Nephron (organoid): ENCODE results near the gene CDYL.

Experiments used
- H3K27ac Mint-ChIP-seq, 3 experiments: 2 replicates each; pipeline ENCODE4 v1.8.0; 2020; ENCODE audit warnings: mixed read lengths in 3 of 3, mild to moderate bottlenecking in 2 of 3, moderate library complexity in 1 of 3
- H3K27me3 Mint-ChIP-seq: 2 replicates; pipeline ENCODE4 v1.8.0; 2021; ENCODE audit warnings: low read depth, mild to moderate bottlenecking, moderate library complexity, mixed read lengths
- H3K36me3 Mint-ChIP-seq: 2 replicates; pipeline ENCODE4 v1.8.0; 2020; ENCODE audit warnings: low read depth, mixed read lengths
- H3K4me1 Mint-ChIP-seq: 2 replicates; pipeline ENCODE4 v1.8.0; 2020; ENCODE audit warnings: mixed read lengths
- H3K4me3 Mint-ChIP-seq, 3 experiments: 2 replicates each; pipeline ENCODE4 v1.8.0; 2020; ENCODE audit warnings: mild to moderate bottlenecking in 3 of 3, mixed read lengths in 3 of 3, moderate library complexity in 2 of 3
- H3K9me3 Mint-ChIP-seq: 2 replicates; pipeline ENCODE4 v1.8.0; 2020; ENCODE audit warnings: mixed read lengths
- CTCF ChIP-seq, 3 experiments: fragments of 200-600 bp; sonication (generic); IDR thresholded peaks; one replicate each; pipeline ENCODE4 v1.5.0; 2021; ENCODE audit warnings: antibody characterized with exemption in 3 of 3; ENCODE audit not compliant: unreplicated experiment in 3 of 3

Gene CDYL

GRCh38 chr6:4888841-4889240 is 112.6 kb downstream of the CDYL start:
- peaks cover 10% of the 10 kb centered on the region for H3K4me1 Mint-ChIP-seq
- H3K4me3 Mint-ChIP-seq, result no peak overlapping the region
- peaks cover 28% of the 10 kb centered on the region for H3K36me3 Mint-ChIP-seq
- no peak overlapping the region for H3K27ac Mint-ChIP-seq
- H3K27me3 Mint-ChIP-seq, result no peaks in the 10 kb centered on the region
- no peak for TF ChIP-seq CTCF (IDR thresholded peaks at IDR 0.05; ENCODE audit: unreplicated experiment in 3 of 3)
- H3K9me3 Mint-ChIP-seq, result peaks cover 19% of the 10 kb centered on the region

- Mint-ChIP-seq H3K4me3 (no peak overlapping the region), H3K9me3 (peaks cover 15% of the 10 kb centered on the region), H3K27me3 (no peaks in the 10 kb centered on the region), H3K27ac (peak overlapping the region in 2 of 3 experiments; percentile 8 to 36), H3K4me1 (peaks cover 10% of the 10 kb centered on the region), H3K36me3 (peaks cover 37% of the 10 kb centered on the region)
- no peak for TF ChIP-seq CTCF (IDR thresholded peaks at IDR 0.05; ENCODE audit: unreplicated experiment in 3 of 3)
Observed at GRCh38 chr6:4889701-4890100, 113.5 kb downstream of the CDYL start.

- Mint-ChIP-seq H3K27me3 (no peaks in the 10 kb centered on the region), H3K36me3 (peaks cover 39% of the 10 kb centered on the region), H3K4me3 (no peak overlapping the region), H3K27ac (peak overlapping the region in 1 of 3 experiments; percentile 8), H3K9me3 (peaks cover 15% of the 10 kb centered on the region), H3K4me1 (peaks cover 10% of the 10 kb centered on the region)
- no peak for TF ChIP-seq CTCF (IDR thresholded peaks at IDR 0.05; ENCODE audit: unreplicated experiment in 3 of 3)
Observed at GRCh38 chr6:4890191-4890590, 114.0 kb downstream of the CDYL start.

DNA sequence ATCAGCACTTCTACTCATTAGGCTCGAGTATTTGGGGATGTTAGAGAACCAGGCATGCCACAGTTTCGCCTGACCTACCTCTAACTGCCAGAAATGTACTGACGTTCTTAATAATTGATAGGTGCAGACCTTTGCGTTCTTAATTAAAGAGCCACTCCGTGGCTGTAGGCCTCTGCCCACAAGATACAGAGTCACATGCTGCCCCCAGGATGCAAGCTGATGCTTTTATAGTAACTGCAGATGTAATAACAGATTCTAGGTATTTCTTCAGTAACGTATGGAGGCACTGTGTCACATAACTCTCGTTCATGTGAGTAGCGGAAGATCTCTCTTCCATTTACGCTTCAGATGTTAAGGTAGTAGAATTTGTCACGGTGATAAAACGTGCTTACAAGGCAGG is 114.4 kb downstream of the CDYL start:
- Mint-ChIP-seq H3K27me3 (no peaks in the 10 kb centered on the region), H3K27ac (no peak overlapping the region), H3K9me3 (peaks cover 14% of the 10 kb centered on the region), H3K4me1 (peaks cover 10% of the 10 kb centered on the region), H3K4me3 (no peak overlapping the region), H3K36me3 (peaks cover 41% of the 10 kb centered on the region)
- TF ChIP-seq CTCF (IDR thresholded peaks at IDR 0.05; ENCODE audit: unreplicated experiment in 3 of 3), result no peak

- Mint-ChIP-seq H3K4me1 (peaks cover 10% of the 10 kb centered on the region), H3K4me3 (no peak overlapping the region), H3K36me3 (peaks cover 47% of the 10 kb centered on the region), H3K9me3 (peaks cover 11% of the 10 kb centered on the region), H3K27ac (no peak overlapping the region), H3K27me3 (no peaks in the 10 kb centered on the region)
- TF ChIP-seq CTCF (IDR thresholded peaks at IDR 0.05; ENCODE audit: unreplicated experiment in 3 of 3), result no peak
Observed at GRCh38 chr6:4891141-4891540, 114.9 kb downstream of the CDYL start.

DNA sequence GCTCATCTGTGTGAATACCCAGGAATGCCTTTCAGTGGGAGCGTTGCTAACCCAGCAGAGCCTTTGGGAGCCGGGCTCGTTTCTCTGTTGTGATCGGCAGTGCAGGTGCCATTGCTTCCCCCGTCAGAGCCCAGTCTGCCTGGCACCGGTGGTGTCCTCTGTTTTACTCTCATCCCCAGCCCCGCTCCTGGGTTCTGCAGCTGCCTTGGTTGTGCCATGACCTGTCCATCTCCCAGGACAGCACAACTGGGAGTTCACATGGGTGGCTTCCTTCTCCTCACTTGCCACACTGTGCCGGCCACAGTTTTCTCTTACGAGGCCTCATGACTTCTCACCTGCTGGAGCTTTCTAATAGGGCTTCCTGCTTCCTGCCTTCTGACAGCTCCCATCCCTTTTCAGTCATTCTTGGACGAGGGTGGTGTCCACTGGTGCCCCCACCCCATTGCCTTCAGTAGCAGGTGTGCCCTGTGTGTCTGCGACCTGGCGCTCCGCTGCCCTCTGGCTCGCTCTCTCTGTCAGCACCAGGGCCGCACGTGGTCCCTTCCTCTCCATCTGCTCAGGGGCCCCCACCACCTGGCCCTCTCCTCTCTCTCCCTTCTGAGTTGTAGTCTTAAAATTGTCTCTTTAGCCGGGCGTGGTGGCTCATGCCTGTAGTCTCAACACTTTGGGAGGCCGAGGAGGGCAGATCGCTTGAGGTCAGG is 116.7 kb downstream of the CDYL start:
- H3K9me3 Mint-ChIP-seq, result peaks cover 8% of the 10 kb centered on the region
- H3K27ac Mint-ChIP-seq, result no peak overlapping the region
- H3K4me3 Mint-ChIP-seq, result no peak overlapping the region
- peaks cover 10% of the 10 kb centered on the region for H3K4me1 Mint-ChIP-seq
- H3K27me3 Mint-ChIP-seq, result no peaks in the 10 kb centered on the region
- TF ChIP-seq CTCF (IDR thresholded peaks at IDR 0.05; ENCODE audit: unreplicated experiment in 3 of 3), result no peak
- peaks cover 60% of the 10 kb centered on the region for H3K36me3 Mint-ChIP-seq
